Kidney (tissue), 14 donors: ENCODE results near the gene BANF2. TPM values are rescaled to one million over a fixed set of nuclear protein-coding genes. Genes with fewer than 3 reads are reported as not detected.

Experiments used
- DNase-seq, 5 donors: peaks; one replicate each; pipeline ENCODE4 v3.0.0-alpha.2; 2013 to 2020
- FAIRE-seq: peaks from 2 replicates; lab custom pipeline; 2012; peaks lifted over from hg19 to GRCh38; lab: Jason Lieb, UNC
- H3K27ac ChIP-seq, 2 donors: one replicate each; pipeline ENCODE4 v1.7.0; 2013; ENCODE audit warnings: low read depth in 2 of 2, low read length in 2 of 2, inconsistent platforms in 1 of 2
- H3K27me3 ChIP-seq: one replicate; pipeline ENCODE4 v1.7.1; 2013; ENCODE audit warnings: low read length, inconsistent platforms; ENCODE audit not compliant: control insufficient read depth, insufficient read depth
- H3K36me3 ChIP-seq, 3 donors: one replicate each; pipeline versions ENCODE4 v1.7.0 to v1.7.1; 2013; ENCODE audit warnings: low read length in 3 of 3, control low read depth in 1 of 3, inconsistent platforms in 1 of 3; ENCODE audit not compliant: insufficient read depth in 3 of 3, control insufficient read depth in 2 of 3
- H3K4me1 ChIP-seq, 3 donors: one replicate each; pipeline versions ENCODE4 v1.7.0 to v1.7.1; 2013; ENCODE audit warnings: low read length in 3 of 3, inconsistent platforms in 1 of 3, low read depth in 1 of 3; ENCODE audit not compliant: control insufficient read depth in 2 of 3, insufficient read depth in 2 of 3
- H3K4me3 ChIP-seq, 3 donors: one replicate each; pipeline versions ENCODE4 v1.7.0 to v1.8.1; 2013; ENCODE audit warnings: low read length in 3 of 3, control low read depth in 1 of 3, inconsistent platforms in 1 of 3
- H3K9ac ChIP-seq, 3 donors: one replicate each; pipeline versions ENCODE4 v1.7.0 to v1.7.1; 2013; ENCODE audit warnings: low read length in 3 of 3, control low read depth in 1 of 3, inconsistent platforms in 1 of 3
- H3K9me3 ChIP-seq, 3 donors: one replicate each; pipeline versions ENCODE4 v1.7.0 to v1.7.1; 2013; ENCODE audit warnings: low read length in 3 of 3, control low read depth in 1 of 3, inconsistent platforms in 1 of 3; ENCODE audit not compliant: control insufficient read depth in 2 of 3, insufficient read depth in 1 of 3
- intact Hi-C: fragments of 100-400 bp; cut with DNase I; formaldehyde crosslinking; loops from one replicate; pipeline ENCODE4 v1.11.1; 2022
- polyA plus RNA-seq: library from polyadenylated mRNA; stranded (reverse); fragments of 350-450 nt; fragmentation: Illumina TruSeq; extraction: RNeasy Lipid Tissue Mini Kit (QIAGEN cat#74804); gene quantifications from one replicate; pipeline ENCODE4 v1.2.3, GENCODE V29; 2014; ENCODE audit warnings: low read depth, low replicate concordance; ENCODE audit not compliant: insufficient read depth
- total RNA-seq: library from RNA; stranded (reverse); fragmentation: NEBNext Ultra II Directional; extraction: Animal tissue kit (Norgen Biotek cat#: 25700); gene quantifications from one replicate; pipeline ENCODE4 v1.2.1, GENCODE V29; 2021
- TF ChIP-seq, protein P1 (sequence below): IDR thresholded peaks from 3 replicates; pipeline ENCODE4 v1.5.1; 2012; ENCODE audit warnings: mild to moderate bottlenecking, moderate library complexity, borderline replicate concordance; ENCODE audit not compliant: insufficient read depth; ENCODE audit errors: extremely low read depth
- donor health status: control.
- donor health status: control.
- donor health status: control.
- donor health status: control.
- donor health status: control.
- donor health status: DM: yes; HTN: yes; CAD: no.
- donor health status: Normal renal cell carcinoma (clear cell type).

Gene BANF2
- total and polyA plus RNA-seq, 2 donors from 2014 or later: not detected

DNA sequence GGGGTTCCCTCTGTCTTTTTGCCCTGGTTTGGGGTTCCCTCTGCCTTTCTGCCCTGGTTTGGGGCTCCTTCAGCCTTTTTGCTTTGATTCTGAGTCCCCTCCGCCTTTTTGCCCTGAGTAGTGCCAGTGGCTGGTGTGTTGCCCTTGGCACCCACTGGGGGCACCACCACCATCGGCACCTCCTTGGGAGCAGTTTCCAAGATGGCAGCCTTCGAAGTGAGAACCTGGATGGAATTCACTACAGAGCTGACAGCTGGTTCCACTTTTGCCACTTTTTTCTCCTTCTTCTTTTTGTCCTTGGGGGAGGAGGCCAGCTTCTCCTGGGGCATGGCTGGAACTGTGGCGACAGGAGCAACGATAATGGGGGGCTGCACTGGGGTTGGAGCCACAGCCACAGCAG lies 40.0 kb upstream of the BANF2 start:
- TF ChIP-seq, protein P1, sequence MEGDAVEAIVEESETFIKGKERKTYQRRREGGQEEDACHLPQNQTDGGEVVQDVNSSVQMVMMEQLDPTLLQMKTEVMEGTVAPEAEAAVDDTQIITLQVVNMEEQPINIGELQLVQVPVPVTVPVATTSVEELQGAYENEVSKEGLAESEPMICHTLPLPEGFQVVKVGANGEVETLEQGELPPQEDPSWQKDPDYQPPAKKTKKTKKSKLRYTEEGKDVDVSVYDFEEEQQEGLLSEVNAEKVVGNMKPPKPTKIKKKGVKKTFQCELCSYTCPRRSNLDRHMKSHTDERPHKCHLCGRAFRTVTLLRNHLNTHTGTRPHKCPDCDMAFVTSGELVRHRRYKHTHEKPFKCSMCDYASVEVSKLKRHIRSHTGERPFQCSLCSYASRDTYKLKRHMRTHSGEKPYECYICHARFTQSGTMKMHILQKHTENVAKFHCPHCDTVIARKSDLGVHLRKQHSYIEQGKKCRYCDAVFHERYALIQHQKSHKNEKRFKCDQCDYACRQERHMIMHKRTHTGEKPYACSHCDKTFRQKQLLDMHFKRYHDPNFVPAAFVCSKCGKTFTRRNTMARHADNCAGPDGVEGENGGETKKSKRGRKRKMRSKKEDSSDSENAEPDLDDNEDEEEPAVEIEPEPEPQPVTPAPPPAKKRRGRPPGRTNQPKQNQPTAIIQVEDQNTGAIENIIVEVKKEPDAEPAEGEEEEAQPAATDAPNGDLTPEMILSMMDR: no peak
- no peak overlapping the region for H3K27ac ChIP-seq
- H3K36me3 ChIP-seq: peaks cover 7 to 16% (median 8%) of the 10 kb centered on the region in 3 donors
- intact Hi-C loops: no loop called here
- H3K4me1 ChIP-seq: peaks cover 0 to 26% (median 15%) of the 10 kb centered on the region in 3 donors
- H3K4me3 ChIP-seq: no peak overlapping the region
- no peak overlapping the region for H3K9ac ChIP-seq
- H3K27me3 ChIP-seq: no peaks in the 10 kb centered on the region
- DNase-seq (no peak), FAIRE-seq (no peak)
- H3K9me3 ChIP-seq: no peaks in the 10 kb centered on the region

DNA sequence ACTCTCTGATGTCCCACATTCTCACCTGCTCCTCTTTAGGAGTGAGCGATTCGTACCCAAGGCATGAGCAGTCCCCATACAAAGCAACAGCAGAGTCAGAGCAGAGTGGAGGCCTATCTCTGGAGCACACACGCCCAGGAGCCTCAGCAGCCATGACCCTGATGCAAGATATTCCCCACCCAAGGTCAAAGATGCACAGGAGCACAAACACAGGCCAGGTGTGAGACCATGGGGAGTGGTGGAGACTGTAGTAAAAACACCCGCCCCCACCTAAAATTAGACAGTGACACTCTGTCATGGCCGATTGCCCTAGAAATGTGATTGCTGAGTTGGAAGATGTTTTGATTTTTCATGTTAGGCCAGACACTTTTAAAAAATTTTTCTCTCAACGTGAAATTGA lies 39.1 kb upstream of the BANF2 start:
- no peaks in the 10 kb centered on the region for H3K9me3 ChIP-seq
- peak in 1 of 5 donors; percentile 11 for DNase-seq
- H3K9ac ChIP-seq: no peak overlapping the region
- H3K4me1 ChIP-seq: peaks cover 0 to 26% (median 10%) of the 10 kb centered on the region in 3 donors
- intact Hi-C loops: no loop called here
- FAIRE-seq: no peak
- H3K36me3 ChIP-seq: peaks cover 7 to 16% (median 8%) of the 10 kb centered on the region in 3 donors
- H3K4me3 ChIP-seq: no peak overlapping the region
- H3K27me3 ChIP-seq: no peaks in the 10 kb centered on the region
- TF ChIP-seq, protein P1: no peak
- H3K27ac ChIP-seq: peak overlapping the region in 1 of 2 donors; percentile 44

DNA sequence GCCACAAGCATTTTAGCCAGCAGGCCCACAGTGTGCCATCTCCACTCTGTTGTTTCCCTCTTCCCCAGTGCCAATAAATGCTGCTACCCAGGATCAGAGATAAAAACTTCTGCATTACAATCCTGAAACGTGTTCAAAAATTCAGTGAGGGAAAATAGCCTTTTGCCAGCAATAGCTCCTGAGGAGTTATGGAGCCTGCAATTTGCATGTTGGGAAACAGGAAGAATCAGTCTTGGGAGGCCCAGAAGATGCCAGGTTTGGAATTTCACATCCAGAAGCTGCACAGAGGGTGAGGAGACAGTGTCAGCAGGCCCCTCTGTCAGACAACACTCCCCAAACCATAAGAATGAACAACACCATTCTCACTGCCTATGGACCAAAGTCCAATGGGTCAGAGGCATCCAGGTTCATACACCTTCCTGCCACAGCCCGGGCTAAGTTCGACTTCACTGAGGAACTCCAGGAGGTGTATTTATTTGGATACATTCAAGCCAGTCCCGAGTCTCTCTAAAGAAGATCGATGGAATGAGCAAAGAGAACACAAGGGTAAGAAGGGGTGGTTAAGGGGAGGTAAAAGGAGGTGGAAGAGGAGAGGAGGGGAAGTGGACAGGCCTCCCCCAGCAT lies 38.5 kb upstream of the BANF2 start:
- Histone ChIP-seq H3K9ac (no peak overlapping the region), H3K27me3 (no peaks in the 10 kb centered on the region), H3K27ac (peak overlapping the region in 1 of 2 donors; percentile 57), H3K9me3 (no peaks in the 10 kb centered on the region), H3K4me1 (peaks cover 0 to 30% (median 10%) of the 10 kb centered on the region in 3 donors), H3K36me3 (peaks cover 7 to 16% (median 8%) of the 10 kb centered on the region in 3 donors), H3K4me3 (no peak overlapping the region)
- intact Hi-C loops: no loop called here
- DNase-seq: peak in 1 of 5 donors; percentile 10
- TF ChIP-seq, protein P1: no peak
- no peak for FAIRE-seq
